ENCODE results near the gene ZNF431.

Gene ZNF431

DNA sequence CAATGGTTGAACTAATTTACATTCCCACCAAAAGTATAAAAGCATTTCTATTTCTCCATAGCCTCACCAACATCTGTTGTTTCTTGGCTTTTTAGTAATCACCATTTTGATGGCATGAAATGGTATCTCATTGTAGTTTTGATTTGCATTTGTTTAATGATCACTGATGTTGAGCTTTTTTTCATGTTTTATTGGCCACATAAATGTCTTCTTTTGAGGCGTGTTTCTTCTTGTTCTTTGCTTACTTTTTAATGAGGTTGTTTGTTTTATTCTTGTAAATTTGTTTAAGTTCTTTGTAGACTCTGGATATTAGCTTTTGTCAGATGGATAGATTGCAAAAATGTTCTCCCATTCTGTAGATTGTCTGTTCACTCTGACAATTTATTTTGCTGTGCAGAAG, 31.7 kb upstream of the ZNF431 start:
- no peak for DNase-seq (ENCODE audit: low read depth)
- no peak overlapping the region for H3K4me3 ChIP-seq (ENCODE audit: low read length)
- TF ChIP-seq, protein P1, sequence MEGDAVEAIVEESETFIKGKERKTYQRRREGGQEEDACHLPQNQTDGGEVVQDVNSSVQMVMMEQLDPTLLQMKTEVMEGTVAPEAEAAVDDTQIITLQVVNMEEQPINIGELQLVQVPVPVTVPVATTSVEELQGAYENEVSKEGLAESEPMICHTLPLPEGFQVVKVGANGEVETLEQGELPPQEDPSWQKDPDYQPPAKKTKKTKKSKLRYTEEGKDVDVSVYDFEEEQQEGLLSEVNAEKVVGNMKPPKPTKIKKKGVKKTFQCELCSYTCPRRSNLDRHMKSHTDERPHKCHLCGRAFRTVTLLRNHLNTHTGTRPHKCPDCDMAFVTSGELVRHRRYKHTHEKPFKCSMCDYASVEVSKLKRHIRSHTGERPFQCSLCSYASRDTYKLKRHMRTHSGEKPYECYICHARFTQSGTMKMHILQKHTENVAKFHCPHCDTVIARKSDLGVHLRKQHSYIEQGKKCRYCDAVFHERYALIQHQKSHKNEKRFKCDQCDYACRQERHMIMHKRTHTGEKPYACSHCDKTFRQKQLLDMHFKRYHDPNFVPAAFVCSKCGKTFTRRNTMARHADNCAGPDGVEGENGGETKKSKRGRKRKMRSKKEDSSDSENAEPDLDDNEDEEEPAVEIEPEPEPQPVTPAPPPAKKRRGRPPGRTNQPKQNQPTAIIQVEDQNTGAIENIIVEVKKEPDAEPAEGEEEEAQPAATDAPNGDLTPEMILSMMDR (IDR thresholded peaks at IDR 0.05; ENCODE audit: insufficient read depth, low read depth, low read length, missing control alignments): no peak

DNA sequence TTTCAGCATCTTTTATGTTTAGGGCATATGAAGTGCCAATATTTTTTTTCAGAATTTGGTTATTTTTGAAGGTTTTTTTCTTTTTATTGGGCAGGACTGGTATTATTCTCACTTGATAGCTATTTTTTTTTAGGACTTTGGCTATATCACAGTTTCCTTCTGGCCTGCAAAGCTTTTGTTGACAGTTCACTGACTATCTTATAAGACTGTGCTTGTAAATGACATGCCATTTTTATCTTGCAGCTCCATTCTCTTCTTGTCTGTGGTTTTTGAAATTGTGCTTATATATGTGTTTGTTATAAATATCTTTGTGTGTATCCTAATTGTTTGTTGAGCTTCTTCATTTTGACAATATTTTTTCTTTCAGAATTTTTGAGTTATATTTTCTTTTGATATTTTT, 26.4 kb upstream of the ZNF431 start:
- DNase-seq (ENCODE audit: low read depth): no peak
- TF ChIP-seq, protein P1 (IDR thresholded peaks at IDR 0.05; ENCODE audit: insufficient read depth, low read depth, low read length, missing control alignments): no peak
- H3K4me3 ChIP-seq (ENCODE audit: low read length): no peak overlapping the region

DNA sequence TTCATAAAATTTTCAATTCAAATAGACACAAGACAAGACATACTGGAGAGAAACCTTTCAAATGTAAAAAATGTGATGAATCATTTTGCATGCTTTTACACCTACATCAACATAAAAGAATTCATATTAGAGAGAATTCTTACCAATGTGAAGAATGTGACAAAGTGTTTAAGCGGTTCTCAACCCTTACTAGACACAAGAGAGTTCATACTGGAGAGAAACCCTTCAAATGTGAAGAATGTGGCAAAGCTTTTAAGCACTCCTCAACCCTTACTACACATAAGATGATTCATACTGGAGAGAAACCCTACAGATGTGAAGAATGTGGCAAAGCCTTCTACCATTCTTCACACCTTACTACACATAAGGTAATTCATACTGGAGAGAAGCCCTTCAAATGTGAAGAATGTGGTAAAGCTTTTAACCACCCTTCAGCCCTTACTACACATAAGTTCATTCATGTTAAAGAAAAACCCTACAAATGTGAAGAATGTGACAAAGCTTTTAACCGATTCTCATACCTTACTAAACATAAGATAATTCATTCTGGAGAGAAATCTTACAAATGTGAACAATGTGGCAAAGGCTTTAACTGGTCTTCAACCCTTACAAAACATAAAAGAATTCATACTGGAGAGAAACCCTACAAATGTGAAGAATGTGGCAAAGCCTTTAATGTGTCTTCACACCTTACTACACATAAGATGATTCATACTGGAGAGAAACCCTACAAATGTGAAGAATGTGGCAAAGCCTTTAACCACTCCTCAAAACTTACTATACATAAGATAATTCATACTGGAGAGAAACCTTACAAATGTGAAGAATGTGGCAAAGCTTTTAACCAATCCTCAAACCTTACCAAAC, 24.6 kb upstream of the ZNF431 start:
- TF ChIP-seq, protein P1 (IDR thresholded peaks at IDR 0.05; ENCODE audit: insufficient read depth, low read depth, low read length, missing control alignments): no peak
- H3K4me3 ChIP-seq (ENCODE audit: low read length): no peak overlapping the region
- DNase-seq (ENCODE audit: low read depth): peak; percentile 31

DNA sequence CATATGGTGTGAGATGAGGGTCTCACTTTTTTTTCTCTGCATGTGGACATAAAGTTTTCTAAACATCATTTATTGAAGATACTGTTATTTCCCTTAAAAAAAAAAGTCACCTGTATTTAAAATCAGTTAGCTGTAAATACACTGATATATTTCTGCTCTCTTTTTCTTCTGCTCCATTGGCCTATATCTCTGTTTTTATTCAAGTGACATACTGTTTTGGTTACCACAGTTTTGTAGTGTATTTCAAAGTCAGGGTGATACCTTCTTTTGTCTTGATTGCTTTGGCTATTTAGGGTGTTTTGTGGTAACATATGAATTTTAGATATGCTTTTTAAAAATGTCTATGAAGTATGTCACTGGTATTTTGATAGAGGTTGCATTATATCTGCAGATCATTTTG, 15.8 kb upstream of the ZNF431 start:
- DNase-seq (ENCODE audit: low read depth): no peak
- TF ChIP-seq, protein P1 (IDR thresholded peaks at IDR 0.05; ENCODE audit: insufficient read depth, low read depth, low read length, missing control alignments): no peak
- H3K4me3 ChIP-seq (ENCODE audit: low read length): no peak overlapping the region

DNA sequence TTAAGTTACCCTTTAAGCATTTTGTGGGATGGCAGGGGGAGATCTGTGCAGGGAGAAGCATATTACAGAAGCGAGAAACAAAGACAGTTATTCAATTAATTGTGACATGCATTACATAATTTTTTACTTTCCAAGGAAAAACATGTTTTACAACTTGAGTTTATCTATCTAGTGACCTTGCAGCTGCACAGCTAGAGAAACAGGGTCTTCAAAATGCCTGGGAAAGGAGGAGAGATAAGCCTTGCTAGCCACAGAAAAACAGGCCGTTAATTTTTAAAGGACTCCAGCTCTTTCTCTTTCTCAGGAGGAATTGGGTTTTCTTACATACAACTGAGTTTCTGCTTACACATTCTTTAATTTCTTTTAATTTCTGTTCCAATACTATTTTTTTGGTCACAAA, 14.8 kb upstream of the ZNF431 start:
- no peak overlapping the region for H3K4me3 ChIP-seq (ENCODE audit: low read length)
- TF ChIP-seq, protein P1 (IDR thresholded peaks at IDR 0.05; ENCODE audit: insufficient read depth, low read depth, low read length, missing control alignments): no peak
- no peak for DNase-seq (ENCODE audit: low read depth)

DNA sequence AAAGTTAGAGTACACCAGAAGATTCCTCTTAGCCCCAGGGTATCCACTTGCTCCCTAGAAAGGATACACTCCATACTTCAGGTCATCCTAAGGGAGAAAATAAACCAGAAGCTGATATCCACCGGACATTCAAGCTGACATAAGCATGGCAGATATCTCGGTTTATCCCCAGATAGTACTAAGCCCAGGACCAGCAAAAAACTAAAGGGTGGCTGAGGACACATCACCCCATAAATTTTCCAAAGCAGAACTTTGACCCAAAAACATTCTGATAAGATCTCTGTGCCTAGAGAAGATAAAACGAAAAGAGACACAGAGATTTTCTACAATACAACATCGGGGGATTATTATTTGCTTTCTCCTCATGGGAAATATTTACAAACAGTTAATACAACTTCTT, 13.9 kb upstream of the ZNF431 start:
- TF ChIP-seq, protein P1 (IDR thresholded peaks at IDR 0.05; ENCODE audit: insufficient read depth, low read depth, low read length, missing control alignments): no peak
- DNase-seq (ENCODE audit: low read depth): no peak
- no peak overlapping the region for H3K4me3 ChIP-seq (ENCODE audit: low read length)
